K562 (cell line): ENCODE data around the gene ANO9. TPM values are rescaled to one million over a fixed set of nuclear protein-coding genes. Genes with fewer than 3 reads are reported as not detected.

ENCODE experiments used
- DPF2 ChIP-seq: fragments of 450-650 bp; IDR thresholded peaks from 2 replicates; pipeline ENCODE4 v1.6.1; 2016
- OTX1 ChIP-seq: fragments of 450-650 bp; formaldehyde crosslinking; IDR thresholded peaks from 2 replicates; pipeline ENCODE4 v1.4.0; 2022; ENCODE audit warnings: mild to moderate bottlenecking
- SETDB1 ChIP-seq: IDR thresholded peaks from one replicate; pipeline ENCODE4 v1.6.1; 2012; ENCODE audit warnings: low read length, control low read depth, inconsistent platforms
- SMARCA5 ChIP-seq: fragments of 450-650 bp; IDR thresholded peaks from 2 replicates; pipeline ENCODE4 v1.6.1; 2016
- ZC3H4 ChIP-seq: sonication (generic); formaldehyde crosslinking; IDR thresholded peaks from 2 replicates; pipeline ENCODE4 v1.9.0; 2021; ENCODE audit warnings: missing genetic modification reagents, borderline replicate concordance
- ZNF239 ChIP-seq: fragments of 250-450 bp; sonication (Bioruptor Pico); IDR thresholded peaks from 2 replicates; pipeline ENCODE4 v1.4.0; 2020; ENCODE audit warnings: mild to moderate bottlenecking
- ZNF274 ChIP-seq: IDR thresholded peaks from 2 replicates; pipeline ENCODE4 v1.6.1; 2011; ENCODE audit warnings: low read depth, mild to moderate bottlenecking, low read length, moderate library complexity, borderline replicate concordance
- ZNF282 ChIP-seq: sonication (generic); formaldehyde crosslinking; IDR thresholded peaks from 2 replicates; pipeline ENCODE4 v1.8.1; 2023; ENCODE audit warnings: missing genetic modification reagents
- ZNF408 ChIP-seq: fragments of 250-450 bp; sonication (Bioruptor Pico); IDR thresholded peaks from 2 replicates; pipeline ENCODE4 v1.4.0; 2020; ENCODE audit warnings: low read depth, mild to moderate bottlenecking, moderate library complexity
- polyA plus RNA-seq, 8 experiments: library from polyadenylated mRNA; depleted of rRNA in 4 of 8; stranded (reverse) in 5 of 8; unstranded in 3 of 8; fragments of >200 nt; fragmentation: Nextera tagmentation in 2 of 8; fragmentation: Illumina TruSeq in 1 of 8; extraction: Ambion mirVana in 2 of 8; extraction: Trizol in 1 of 8; gene quantifications; 2 replicates each; pipeline versions ENCODE4 v1.2.1 to v1.2.3, GENCODE V29; 2011 to 2014; ENCODE audit warnings: inconsistent platforms in 1 of 8, missing spikeins in 1 of 8
- total RNA-seq, 7 experiments: library from RNA; depleted of rRNA in 6 of 7; stranded (reverse); fragments of >200 nt in 6 of 7; fragmentation: Illumina TruSeq in 2 of 7; extraction: Trizol in 2 of 7; gene quantifications; 2 replicates each; pipeline versions ENCODE4 v1.2.1 to v1.2.3, GENCODE V29; 2011 to 2021; ENCODE audit warnings: low replicate concordance in 1 of 7
- TF ChIP-seq, protein P1 (sequence below): sonication (generic); formaldehyde crosslinking; IDR thresholded peaks from 2 replicates; pipeline ENCODE4 v1.8.1; 2023; ENCODE audit warnings: mild to moderate bottlenecking, missing genetic modification reagents
- TF ChIP-seq, protein P2 (sequence below), 2 experiments: IDR thresholded peaks; 2 replicates each; pipeline ENCODE4 v1.6.1; 2011; ENCODE audit warnings: borderline replicate concordance in 1 of 2, control low read depth in 1 of 2, low read depth in 1 of 2, low read length in 1 of 2, mild to moderate bottlenecking in 1 of 2, mixed read lengths in 1 of 2, moderate library complexity in 1 of 2; ENCODE audit not compliant: insufficient read depth in 1 of 2, insufficient read length in 1 of 2, poor library complexity in 1 of 2, severe bottlenecking in 1 of 2; ENCODE audit errors: extremely low read depth in 1 of 2
- TF ChIP-seq, protein P3 (sequence below), 2 experiments: fragments of 450-650 bp; conservative IDR thresholded peaks; 2 replicates each; pipeline ENCODE4 v1.6.1; 2017; ENCODE audit warnings: mild to moderate bottlenecking in 2 of 2, moderate library complexity in 2 of 2
- TF ChIP-seq, protein P4 (sequence below): fragments of 250-450 bp; sonication (Bioruptor Pico); IDR thresholded peaks from 2 replicates; pipeline ENCODE4 v1.9.0; 2021; ENCODE audit warnings: mild to moderate bottlenecking, inconsistent platforms
- TF ChIP-seq, protein P5 (sequence below): fragments of 450-650 bp; formaldehyde crosslinking; IDR thresholded peaks from 2 replicates; pipeline ENCODE4 v1.4.0; 2020; ENCODE audit warnings: mild to moderate bottlenecking
- TF ChIP-seq, protein P6 (sequence below): fragments of 250-450 bp; sonication (Bioruptor Pico); IDR thresholded peaks from 2 replicates; pipeline ENCODE4 v1.8.0; 2021; ENCODE audit warnings: mild to moderate bottlenecking, moderate library complexity

The ANO9 gene
- total and polyA plus RNA-seq, 9 of the 15 experiments (the other 6 are each of a cell fraction or from before 2014, with no cell fraction given) = 0.20 to 14.5 (median 4.5) TPM

DNA sequence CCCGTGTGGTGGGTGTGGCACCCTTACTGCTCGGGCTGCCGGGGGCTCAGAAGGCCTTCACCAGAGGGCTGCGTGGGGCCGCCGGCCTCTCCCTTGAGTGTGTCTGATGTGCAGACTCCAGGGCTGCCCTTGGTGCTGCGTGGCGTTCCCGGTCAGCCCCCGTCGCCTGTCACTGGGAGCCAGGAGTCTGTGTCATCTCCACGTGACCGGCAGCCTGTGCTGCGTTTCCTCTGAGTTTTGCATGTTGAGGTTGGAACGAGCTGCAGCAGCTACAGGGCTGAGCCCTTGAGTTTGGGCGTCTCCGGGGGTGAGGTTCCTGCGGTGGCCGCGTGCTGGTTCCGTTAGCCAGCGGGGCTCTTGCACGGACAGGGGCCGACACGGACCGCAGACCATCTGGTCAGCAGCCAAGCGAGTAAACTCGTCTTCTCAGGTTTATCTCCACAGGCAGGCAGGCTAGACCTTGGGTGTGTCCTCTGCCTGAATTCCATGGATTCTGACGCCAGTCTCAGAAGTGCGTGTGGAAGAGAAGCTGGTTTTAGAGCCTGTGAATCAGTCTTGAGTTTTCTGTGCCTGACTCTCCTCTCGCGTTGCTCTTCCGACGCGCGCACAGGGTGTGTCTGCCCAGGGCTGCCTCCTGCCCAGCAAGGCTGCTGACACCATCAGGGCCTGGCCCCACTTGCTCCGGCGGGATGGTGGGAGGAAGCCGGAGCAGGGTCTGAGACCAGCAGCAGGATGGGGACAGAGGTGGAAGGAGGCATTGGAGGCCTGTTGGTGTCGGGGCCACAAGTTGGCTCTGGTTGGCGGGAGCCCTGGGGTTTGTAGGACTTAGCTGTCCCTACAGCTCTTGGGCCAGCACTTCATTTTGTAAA, 18.8 kb upstream of the ANO9 start (continued):
- TF ChIP-seq, protein P1, sequence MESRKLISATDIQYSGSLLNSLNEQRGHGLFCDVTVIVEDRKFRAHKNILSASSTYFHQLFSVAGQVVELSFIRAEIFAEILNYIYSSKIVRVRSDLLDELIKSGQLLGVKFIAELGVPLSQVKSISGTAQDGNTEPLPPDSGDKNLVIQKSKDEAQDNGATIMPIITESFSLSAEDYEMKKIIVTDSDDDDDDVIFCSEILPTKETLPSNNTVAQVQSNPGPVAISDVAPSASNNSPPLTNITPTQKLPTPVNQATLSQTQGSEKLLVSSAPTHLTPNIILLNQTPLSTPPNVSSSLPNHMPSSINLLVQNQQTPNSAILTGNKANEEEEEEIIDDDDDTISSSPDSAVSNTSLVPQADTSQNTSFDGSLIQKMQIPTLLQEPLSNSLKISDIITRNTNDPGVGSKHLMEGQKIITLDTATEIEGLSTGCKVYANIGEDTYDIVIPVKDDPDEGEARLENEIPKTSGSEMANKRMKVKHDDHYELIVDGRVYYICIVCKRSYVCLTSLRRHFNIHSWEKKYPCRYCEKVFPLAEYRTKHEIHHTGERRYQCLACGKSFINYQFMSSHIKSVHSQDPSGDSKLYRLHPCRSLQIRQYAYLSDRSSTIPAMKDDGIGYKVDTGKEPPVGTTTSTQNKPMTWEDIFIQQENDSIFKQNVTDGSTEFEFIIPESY = peak; percentile 84
- TF ChIP-seq, protein P2, sequence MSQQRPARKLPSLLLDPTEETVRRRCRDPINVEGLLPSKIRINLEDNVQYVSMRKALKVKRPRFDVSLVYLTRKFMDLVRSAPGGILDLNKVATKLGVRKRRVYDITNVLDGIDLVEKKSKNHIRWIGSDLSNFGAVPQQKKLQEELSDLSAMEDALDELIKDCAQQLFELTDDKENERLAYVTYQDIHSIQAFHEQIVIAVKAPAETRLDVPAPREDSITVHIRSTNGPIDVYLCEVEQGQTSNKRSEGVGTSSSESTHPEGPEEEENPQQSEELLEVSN (IDR thresholded peaks at IDR 0.05; ENCODE audit: borderline replicate concordance in 1 of 2, extremely low read depth in 1 of 2, insufficient read depth in 1 of 2, insufficient read length in 1 of 2, low read depth in 1 of 2, low read length in 1 of 2, poor library complexity in 1 of 2, severe bottlenecking in 1 of 2) = peak; percentile 72 to 82
- no peak for TF ChIP-seq ZNF274
- TF ChIP-seq, protein P3, sequence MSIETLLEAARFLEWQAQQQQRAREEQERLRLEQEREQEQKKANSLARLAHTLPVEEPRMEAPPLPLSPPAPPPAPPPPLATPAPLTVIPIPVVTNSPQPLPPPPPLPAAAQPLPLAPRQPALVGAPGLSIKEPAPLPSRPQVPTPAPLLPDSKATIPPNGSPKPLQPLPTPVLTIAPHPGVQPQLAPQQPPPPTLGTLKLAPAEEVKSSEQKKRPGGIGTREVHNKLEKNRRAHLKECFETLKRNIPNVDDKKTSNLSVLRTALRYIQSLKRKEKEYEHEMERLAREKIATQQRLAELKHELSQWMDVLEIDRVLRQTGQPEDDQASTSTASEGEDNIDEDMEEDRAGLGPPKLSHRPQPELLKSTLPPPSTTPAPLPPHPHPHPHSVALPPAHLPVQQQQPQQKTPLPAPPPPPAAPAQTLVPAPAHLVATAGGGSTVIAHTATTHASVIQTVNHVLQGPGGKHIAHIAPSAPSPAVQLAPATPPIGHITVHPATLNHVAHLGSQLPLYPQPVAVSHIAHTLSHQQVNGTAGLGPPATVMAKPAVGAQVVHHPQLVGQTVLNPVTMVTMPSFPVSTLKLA (conservative IDR thresholded peaks at IDR 0.05) = peak; percentile 95 to 98
- no peak for TF ChIP-seq ZC3H4
- TF ChIP-seq, protein P4, sequence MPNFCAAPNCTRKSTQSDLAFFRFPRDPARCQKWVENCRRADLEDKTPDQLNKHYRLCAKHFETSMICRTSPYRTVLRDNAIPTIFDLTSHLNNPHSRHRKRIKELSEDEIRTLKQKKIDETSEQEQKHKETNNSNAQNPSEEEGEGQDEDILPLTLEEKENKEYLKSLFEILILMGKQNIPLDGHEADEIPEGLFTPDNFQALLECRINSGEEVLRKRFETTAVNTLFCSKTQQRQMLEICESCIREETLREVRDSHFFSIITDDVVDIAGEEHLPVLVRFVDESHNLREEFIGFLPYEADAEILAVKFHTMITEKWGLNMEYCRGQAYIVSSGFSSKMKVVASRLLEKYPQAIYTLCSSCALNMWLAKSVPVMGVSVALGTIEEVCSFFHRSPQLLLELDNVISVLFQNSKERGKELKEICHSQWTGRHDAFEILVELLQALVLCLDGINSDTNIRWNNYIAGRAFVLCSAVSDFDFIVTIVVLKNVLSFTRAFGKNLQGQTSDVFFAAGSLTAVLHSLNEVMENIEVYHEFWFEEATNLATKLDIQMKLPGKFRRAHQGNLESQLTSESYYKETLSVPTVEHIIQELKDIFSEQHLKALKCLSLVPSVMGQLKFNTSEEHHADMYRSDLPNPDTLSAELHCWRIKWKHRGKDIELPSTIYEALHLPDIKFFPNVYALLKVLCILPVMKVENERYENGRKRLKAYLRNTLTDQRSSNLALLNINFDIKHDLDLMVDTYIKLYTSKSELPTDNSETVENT = no peak
- TF ChIP-seq SMARCA5 = 0 out of 2 replicates have a peak, but pooled peaks have one; percentile 14
- TF ChIP-seq, protein P5, sequence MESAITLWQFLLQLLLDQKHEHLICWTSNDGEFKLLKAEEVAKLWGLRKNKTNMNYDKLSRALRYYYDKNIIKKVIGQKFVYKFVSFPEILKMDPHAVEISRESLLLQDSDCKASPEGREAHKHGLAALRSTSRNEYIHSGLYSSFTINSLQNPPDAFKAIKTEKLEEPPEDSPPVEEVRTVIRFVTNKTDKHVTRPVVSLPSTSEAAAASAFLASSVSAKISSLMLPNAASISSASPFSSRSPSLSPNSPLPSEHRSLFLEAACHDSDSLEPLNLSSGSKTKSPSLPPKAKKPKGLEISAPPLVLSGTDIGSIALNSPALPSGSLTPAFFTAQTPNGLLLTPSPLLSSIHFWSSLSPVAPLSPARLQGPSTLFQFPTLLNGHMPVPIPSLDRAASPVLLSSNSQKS (CRISPR knock-in tag) = no peak
- TF ChIP-seq DPF2 = peak; percentile 83
- TF ChIP-seq, protein P6, sequence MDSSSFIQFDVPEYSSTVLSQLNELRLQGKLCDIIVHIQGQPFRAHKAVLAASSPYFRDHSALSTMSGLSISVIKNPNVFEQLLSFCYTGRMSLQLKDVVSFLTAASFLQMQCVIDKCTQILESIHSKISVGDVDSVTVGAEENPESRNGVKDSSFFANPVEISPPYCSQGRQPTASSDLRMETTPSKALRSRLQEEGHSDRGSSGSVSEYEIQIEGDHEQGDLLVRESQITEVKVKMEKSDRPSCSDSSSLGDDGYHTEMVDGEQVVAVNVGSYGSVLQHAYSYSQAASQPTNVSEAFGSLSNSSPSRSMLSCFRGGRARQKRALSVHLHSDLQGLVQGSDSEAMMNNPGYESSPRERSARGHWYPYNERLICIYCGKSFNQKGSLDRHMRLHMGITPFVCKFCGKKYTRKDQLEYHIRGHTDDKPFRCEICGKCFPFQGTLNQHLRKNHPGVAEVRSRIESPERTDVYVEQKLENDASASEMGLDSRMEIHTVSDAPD (CRISPR knock-in tag) = no peak
- TF ChIP-seq ZNF408 = no peak
- no peak; the same call in 1 of the 2 replicates for TF ChIP-seq ZNF239 (CRISPR knock-in tag)
- 0 out of 2 replicates have a peak, but pooled peaks have one; percentile 41 for TF ChIP-seq ZNF282 (CRISPR knock-in tag)
- TF ChIP-seq OTX1 = no peak
- no peak for TF ChIP-seq SETDB1
